Esophagus squamous epithelium (tissue), 4 donors: ENCODE measurements around the gene ZFP57.

Experiments
- POLR2A ChIP-seq, 4 donors: fragments of 450-650 bp; IDR thresholded peaks; one replicate each; pipeline ENCODE4 v1.6.1; 2017; ENCODE audit warnings: antibody characterized with exemption in 4 of 4, mild to moderate bottlenecking in 4 of 4, moderate library complexity in 3 of 4
- TF ChIP-seq, protein P1 (sequence below), 6 experiments: fragments of 450-650 bp in 4 of 6; fragments of 200-600 bp in 2 of 6; sonication (generic) in 2 of 6; IDR thresholded peaks; one replicate each; pipeline ENCODE4 v1.5.1; 2016 to 2019; ENCODE audit warnings: antibody characterized with exemption in 6 of 6, mild to moderate bottlenecking in 4 of 6, moderate library complexity in 4 of 6

DNA sequence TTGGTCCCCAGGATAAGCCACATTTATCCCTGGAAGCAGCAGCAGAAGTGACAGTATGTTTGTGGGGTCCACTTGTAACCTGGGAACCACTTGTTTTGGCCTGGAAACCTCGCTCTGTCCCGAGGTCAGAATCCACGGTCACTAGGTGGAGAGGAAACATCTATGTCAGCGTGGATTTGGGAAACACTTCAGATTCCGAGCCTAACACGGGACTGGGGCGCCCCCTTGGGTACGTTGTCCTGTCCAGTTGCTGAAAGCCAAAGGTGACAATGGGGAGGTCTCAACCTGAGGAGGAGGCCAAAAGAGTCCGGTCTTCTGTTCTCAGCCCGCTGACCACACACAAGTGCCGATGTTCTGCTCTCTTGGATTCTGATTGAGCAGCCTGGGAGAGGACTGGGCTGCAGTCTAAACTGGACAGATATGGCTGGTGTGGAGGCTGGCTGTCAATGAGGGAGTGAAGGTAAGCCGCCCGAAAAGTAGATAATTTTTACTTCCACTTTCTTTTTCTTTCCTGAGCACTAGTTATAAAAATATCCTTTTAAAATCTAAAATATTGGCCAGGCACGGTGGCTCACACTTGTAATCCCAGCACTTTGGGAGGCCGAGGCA lies 4.9 kb upstream of the ZFP57 start:
- TF ChIP-seq, protein P1, sequence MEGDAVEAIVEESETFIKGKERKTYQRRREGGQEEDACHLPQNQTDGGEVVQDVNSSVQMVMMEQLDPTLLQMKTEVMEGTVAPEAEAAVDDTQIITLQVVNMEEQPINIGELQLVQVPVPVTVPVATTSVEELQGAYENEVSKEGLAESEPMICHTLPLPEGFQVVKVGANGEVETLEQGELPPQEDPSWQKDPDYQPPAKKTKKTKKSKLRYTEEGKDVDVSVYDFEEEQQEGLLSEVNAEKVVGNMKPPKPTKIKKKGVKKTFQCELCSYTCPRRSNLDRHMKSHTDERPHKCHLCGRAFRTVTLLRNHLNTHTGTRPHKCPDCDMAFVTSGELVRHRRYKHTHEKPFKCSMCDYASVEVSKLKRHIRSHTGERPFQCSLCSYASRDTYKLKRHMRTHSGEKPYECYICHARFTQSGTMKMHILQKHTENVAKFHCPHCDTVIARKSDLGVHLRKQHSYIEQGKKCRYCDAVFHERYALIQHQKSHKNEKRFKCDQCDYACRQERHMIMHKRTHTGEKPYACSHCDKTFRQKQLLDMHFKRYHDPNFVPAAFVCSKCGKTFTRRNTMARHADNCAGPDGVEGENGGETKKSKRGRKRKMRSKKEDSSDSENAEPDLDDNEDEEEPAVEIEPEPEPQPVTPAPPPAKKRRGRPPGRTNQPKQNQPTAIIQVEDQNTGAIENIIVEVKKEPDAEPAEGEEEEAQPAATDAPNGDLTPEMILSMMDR (IDR thresholded peaks at IDR 0.05), result no peak
- no peak for TF ChIP-seq POLR2A (IDR thresholded peaks at IDR 0.05)
